ENCODE measurements around the gene MXI1.
"Not testable (repeated sequence)": the region's sequence is repeated elsewhere in the genome, so short reads cannot be mapped to it uniquely, and the experiment has no call there.

Gene MXI1

DNA sequence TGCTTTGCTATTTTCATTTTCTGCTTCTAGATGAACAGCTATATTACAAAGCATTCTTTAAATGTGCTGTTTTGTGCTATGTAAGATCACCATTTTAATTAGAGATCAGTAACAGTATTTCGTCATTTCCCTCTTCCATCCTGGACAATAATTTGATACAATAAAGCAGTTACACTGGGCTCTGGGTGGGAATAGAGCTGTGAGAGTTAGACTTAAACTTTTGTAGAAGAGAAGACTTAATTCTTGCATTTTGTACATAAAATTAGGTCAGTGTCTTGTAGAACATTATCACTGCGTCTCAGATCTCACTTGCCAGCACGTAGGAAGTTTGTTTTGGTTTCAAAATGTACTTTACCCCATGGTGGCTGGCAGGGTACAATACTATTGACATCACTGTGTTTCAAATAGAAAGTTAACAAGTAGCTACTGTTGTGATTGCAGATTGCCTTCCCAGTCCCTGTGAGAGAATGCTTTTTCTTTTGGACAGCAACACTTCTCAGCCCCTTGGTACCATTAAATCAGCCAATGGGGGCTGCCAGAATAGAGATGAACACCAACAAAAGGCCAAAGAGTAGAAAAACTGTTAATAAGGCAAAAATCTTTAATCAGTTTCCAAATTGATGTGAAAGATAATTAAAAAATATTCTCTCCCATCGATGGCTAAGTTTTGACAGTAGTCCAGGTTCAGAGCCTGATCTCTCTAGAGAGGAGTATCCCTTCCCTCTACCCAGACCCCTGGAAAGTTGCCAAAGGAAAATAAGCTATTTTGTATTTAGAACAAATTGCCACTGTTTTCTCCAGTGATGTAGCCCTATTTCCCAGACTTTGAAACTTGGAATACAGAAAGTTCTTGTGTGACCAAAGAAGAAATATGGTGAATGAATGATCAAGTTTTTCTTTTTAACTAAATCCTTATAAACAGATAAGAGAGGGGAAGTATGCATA is 62.2 kb downstream of the MXI1 start:
- CTCF ChIA-PET: interaction anchor here (0.7 to 1.8 kb wide), 5 partner anchors 10 to 385 kb away, joined by 3 to 6 read pairs (median 4); partner anchors contain the start of gene MXI1
- DNase-seq (ENCODE audit: extremely low spot score): no peak
- POLR2A ChIA-PET: interaction anchor here (1.0 kb wide), 1 partner anchor 59 kb away, joined by 3 read pairs; no protein-coding TSS in a partner anchor
- TF ChIP-seq CTBP1 (IDR thresholded peaks at IDR 0.05; ENCODE audit: borderline replicate concordance): no peak
- TF ChIP-seq TARDBP (IDR thresholded peaks at IDR 0.05): no peak
- TF ChIP-seq FOXA1 (IDR thresholded peaks at IDR 0.05): no peak
- TF ChIP-seq ARNT (IDR thresholded peaks at IDR 0.05): no peak
- no peak for TF ChIP-seq LEF1 (IDR thresholded peaks at IDR 0.05; ENCODE audit: borderline replicate concordance)
- no peak for TF ChIP-seq ZNF384 (IDR thresholded peaks at IDR 0.05)
- TF ChIP-seq SP1 (IDR thresholded peaks at IDR 0.05): no peak
- TF ChIP-seq NFRKB (IDR thresholded peaks at IDR 0.05): no peak
- no peak for TF ChIP-seq L3MBTL2 (conservative IDR thresholded peaks at IDR 0.05)
- TF ChIP-seq HDGF (IDR thresholded peaks at IDR 0.05; ENCODE audit: borderline replicate concordance): no peak
- no peak for TF ChIP-seq PKNOX1 (IDR thresholded peaks at IDR 0.05)
- no peak for TF ChIP-seq BHLHE40 (IDR thresholded peaks at IDR 0.05; ENCODE audit: borderline replicate concordance)
- no peak for TF ChIP-seq ELF4 (IDR thresholded peaks at IDR 0.05)
- TF ChIP-seq FOXK2 (IDR thresholded peaks at IDR 0.05): no peak
- TF ChIP-seq FOXM1 (IDR thresholded peaks at IDR 0.05; ENCODE audit: borderline replicate concordance): no peak
- TF ChIP-seq SUZ12 (IDR thresholded peaks at IDR 0.05): no peak

GRCh38 chr10:110272995-110273394 is 65.6 kb downstream of the MXI1 start:
- POLR2A ChIA-PET: interaction anchor here (1.5 kb wide), 1 partner anchor 62 kb away, joined by 6 read pairs; no protein-coding TSS in a partner anchor
- DNase-seq (ENCODE audit: extremely low spot score); CTCF ChIA-PET: not testable (repeated sequence)

DNA sequence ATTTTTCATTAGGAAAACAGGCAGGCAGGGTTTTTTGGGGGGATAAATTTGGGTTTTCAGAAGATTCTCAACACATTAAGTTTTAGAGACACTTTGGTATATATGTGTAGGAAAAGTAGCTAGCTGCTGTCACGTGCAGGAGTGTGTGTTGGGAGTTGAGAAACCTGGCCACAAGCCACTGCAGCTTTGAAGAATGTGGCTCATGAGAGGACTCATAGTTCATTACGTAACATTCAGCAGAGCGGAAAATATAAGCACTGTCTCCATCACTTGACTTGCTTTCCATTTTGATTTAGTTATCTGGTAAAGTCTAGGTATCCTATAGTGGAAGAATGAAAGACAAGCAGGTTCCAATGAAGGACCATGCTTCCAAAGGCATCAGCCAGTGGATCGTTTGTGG is 66.1 kb downstream of the MXI1 start:
- no peak for TF ChIP-seq FOXM1 (IDR thresholded peaks at IDR 0.05; ENCODE audit: borderline replicate concordance)
- TF ChIP-seq CTBP1 (IDR thresholded peaks at IDR 0.05; ENCODE audit: borderline replicate concordance): no peak
- no peak for TF ChIP-seq SP1 (IDR thresholded peaks at IDR 0.05)
- no peak for TF ChIP-seq PKNOX1 (IDR thresholded peaks at IDR 0.05)
- TF ChIP-seq ARNT (IDR thresholded peaks at IDR 0.05): no peak
- TF ChIP-seq HDGF (IDR thresholded peaks at IDR 0.05; ENCODE audit: borderline replicate concordance): no peak
- TF ChIP-seq FOXA1 (IDR thresholded peaks at IDR 0.05): no peak
- no peak for TF ChIP-seq ELF4 (IDR thresholded peaks at IDR 0.05)
- no peak for DNase-seq (ENCODE audit: extremely low spot score)
- CTCF ChIA-PET: no interaction called here
- POLR2A ChIA-PET: interaction anchor here (1.5 kb wide), 1 partner anchor 63 kb away, joined by 6 read pairs; no protein-coding TSS in a partner anchor

GRCh38 chr10:110274072-110274627 is 66.7 kb downstream of the MXI1 start:
- POLR2A ChIA-PET: no interaction called here
- TF ChIP-seq FOXM1 (IDR thresholded peaks at IDR 0.05; ENCODE audit: borderline replicate concordance) (no peak), ZNF384 (IDR thresholded peaks at IDR 0.05) (no peak), ELF4 (IDR thresholded peaks at IDR 0.05) (no peak)
- DNase-seq (ENCODE audit: extremely low spot score): no peak
- CTCF ChIA-PET: no interaction called here

GRCh38 chr10:110274647-110275046 is 67.2 kb downstream of the MXI1 start:
- POLR2A ChIA-PET: no interaction called here
- no peak for DNase-seq (ENCODE audit: extremely low spot score)
- CTCF ChIA-PET: no interaction called here
- TF ChIP-seq BHLHE40 (IDR thresholded peaks at IDR 0.05; ENCODE audit: borderline replicate concordance): no peak
- TF ChIP-seq HDGF (IDR thresholded peaks at IDR 0.05; ENCODE audit: borderline replicate concordance): no peak
- no peak for TF ChIP-seq L3MBTL2 (conservative IDR thresholded peaks at IDR 0.05)
- TF ChIP-seq CTBP1 (IDR thresholded peaks at IDR 0.05; ENCODE audit: borderline replicate concordance): no peak
- no peak for TF ChIP-seq SP1 (IDR thresholded peaks at IDR 0.05)
- TF ChIP-seq ZNF384 (IDR thresholded peaks at IDR 0.05): no peak
- TF ChIP-seq TARDBP (IDR thresholded peaks at IDR 0.05): no peak
- no peak for TF ChIP-seq FOXM1 (IDR thresholded peaks at IDR 0.05; ENCODE audit: borderline replicate concordance)

- ChIA-PET POLR2A (no interaction called here), CTCF (no interaction called here)
- TF ChIP-seq PKNOX1 (IDR thresholded peaks at IDR 0.05) (no peak), FOXA1 (IDR thresholded peaks at IDR 0.05) (no peak), TARDBP (IDR thresholded peaks at IDR 0.05) (no peak), ARNT (IDR thresholded peaks at IDR 0.05) (no peak), BHLHE40 (IDR thresholded peaks at IDR 0.05; ENCODE audit: borderline replicate concordance) (no peak), FOXM1 (IDR thresholded peaks at IDR 0.05; ENCODE audit: borderline replicate concordance) (no peak), FOXK2 (IDR thresholded peaks at IDR 0.05) (no peak), HDGF (IDR thresholded peaks at IDR 0.05; ENCODE audit: borderline replicate concordance) (no peak), ELF4 (IDR thresholded peaks at IDR 0.05) (no peak)
- no peak for DNase-seq (ENCODE audit: extremely low spot score)
These were observed 67.8 kb downstream of the MXI1 start for GRCh38 chr10:110275128-110275729.
